GM10266 (cell line): ENCODE measurements around the gene OPRM1.
A peak's percentile ranks its signal among the peaks of the same experiment; 100 is the strongest.

Source experiments
- DNase-seq: peaks from one replicate; pipeline ENCODE4 v3.0.0; 2012; ENCODE audit errors: extremely low spot score
- CTCF ChIP-seq: IDR thresholded peaks from 2 replicates; pipeline ENCODE4 v1.5.1; 2012; ENCODE audit warnings: mild to moderate bottlenecking, low read depth; ENCODE audit not compliant: control insufficient read depth, insufficient read depth; ENCODE audit errors: missing control alignments

The OPRM1 gene

GRCh38 chr6:154039231-154039842 is at the start of gene OPRM1:
Gene OPRM1, plus strand, starts transcription at chr6:154039240. Its CDS starts 305 bp downstream, at chr6:154039545.
- peak; percentile 19 for DNase-seq
- no peak for TF ChIP-seq CTCF

GRCh38 chr6:153989989-153990388 is 49.1 kb upstream of the OPRM1 start:
- no peak for DNase-seq
- TF ChIP-seq CTCF: no peak

GRCh38 chr6:153994004-153994403 is 45.0 kb upstream of the OPRM1 start:
- DNase-seq: no peak
- TF ChIP-seq CTCF: no peak

DNA sequence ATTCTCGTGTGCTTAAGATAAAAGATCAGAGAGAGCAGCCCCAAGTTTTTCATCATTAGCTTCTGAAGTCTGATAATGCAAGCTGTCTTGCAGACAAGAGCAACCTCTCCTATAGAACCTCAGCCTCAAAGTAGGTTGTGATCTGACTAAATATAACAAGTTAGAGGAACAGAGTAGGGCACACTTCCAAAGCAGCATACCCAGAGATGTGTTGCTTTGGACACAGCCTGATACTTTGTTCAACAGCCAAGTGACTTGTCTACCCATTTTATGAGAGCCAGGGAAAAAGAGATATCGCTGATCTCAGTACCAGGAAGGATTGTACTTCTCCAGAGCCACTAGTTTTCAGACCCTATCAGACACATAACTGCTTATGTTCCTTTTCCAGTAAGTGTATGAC is 44.2 kb upstream of the OPRM1 start:
- DNase-seq: no peak
- no peak for TF ChIP-seq CTCF

DNA sequence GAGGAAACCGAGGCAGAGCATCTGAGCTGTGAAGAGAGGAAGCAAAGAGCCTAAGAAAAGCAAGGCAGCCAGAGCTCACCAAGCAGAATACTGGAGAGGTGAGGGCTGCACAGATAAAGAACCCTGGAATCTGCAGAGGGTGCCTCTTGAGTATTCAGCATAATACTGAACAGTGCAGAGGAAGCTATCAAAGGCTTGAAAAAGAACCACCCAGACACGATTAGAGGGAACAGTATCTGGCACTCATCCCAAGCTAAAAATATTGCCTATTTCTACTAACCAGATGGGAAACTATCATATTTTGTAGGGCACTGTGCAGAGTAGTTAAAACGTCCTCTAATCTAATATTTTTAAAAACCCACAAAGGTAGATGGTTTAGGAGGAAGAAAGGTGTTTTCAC is 41.8 kb upstream of the OPRM1 start:
- DNase-seq: no peak
- TF ChIP-seq CTCF: no peak

DNA sequence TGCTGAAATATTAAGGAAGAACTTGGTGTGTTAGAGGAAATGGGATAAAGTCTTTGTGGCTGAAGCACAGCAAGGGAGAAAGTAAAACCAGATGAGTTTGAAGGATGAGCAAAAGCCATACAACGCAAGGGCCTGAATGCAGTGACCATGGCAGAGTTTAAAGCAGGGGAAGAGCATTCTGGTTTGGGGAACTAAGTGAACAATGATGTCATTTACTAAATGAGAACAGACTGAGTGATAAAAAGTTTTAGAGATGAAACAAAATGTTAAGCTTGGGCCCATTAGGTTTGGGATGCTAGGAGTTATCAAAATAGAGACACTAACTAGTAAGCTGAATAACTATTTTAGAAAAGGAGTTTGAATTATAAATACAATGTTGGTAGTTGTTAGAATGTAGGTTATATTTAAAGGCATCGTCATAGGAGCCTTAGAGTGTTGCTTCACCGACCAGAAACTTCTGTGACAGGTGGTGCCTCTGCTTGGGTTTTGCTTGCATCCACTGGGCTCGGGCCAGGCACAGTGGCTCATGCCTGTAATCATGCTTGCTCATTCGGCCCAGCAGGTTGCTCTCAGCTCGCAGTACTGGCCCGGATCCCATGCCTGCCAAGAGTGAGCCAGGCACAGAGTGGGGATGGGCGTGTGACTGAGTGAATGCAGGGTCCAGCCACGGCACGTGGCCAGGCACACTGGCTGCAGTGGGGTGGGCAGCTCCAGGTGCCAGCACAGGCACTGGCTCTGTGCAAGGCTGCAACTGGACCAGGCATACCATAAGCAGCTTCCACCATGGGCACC is 37.4 kb upstream of the OPRM1 start:
- TF ChIP-seq CTCF: no peak
- no peak for DNase-seq

DNA sequence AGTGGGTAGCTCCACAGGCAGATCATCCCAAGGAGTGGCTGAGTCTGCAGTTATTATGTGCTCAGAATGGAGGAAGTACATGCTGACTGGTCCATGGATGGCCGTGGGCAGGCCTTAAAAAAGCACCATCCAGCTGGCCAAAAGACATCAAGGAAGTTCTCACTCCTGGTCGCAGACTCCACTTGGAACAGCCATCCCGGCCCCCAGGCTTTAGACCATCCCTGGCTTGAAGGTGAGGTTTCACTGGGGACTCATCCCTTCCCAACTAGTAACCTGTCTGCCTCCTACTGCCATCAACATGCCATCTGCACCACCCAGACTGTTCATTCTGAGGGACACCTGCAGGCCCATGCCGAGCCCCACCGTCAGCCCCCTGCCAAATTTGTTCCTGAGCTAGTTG is 36.1 kb upstream of the OPRM1 start:
- no peak for DNase-seq
- TF ChIP-seq CTCF: no peak
